H1 (cell line): ENCODE measurements around the gene SELENOS.

ENCODE experiments used
- CEBPB ChIP-seq: IDR thresholded peaks from 2 replicates; pipeline ENCODE4 v1.6.1; 2012; ENCODE audit warnings: low read depth, low read length
- CTCF ChIP-seq, 3 experiments: IDR thresholded peaks; 1 replicate in 2 of 3; 2 replicates in 1 of 3; pipeline versions ENCODE4 v1.5.1 to v1.6.1; 2011; ENCODE audit warnings: low read length in 3 of 3, mild to moderate bottlenecking in 3 of 3, inconsistent platforms in 2 of 3, low read depth in 1 of 3, moderate library complexity in 1 of 3; ENCODE audit not compliant: insufficient read depth in 1 of 3; ENCODE audit errors: control extremely low read depth in 1 of 3
- EGR1 ChIP-seq: IDR thresholded peaks from 2 replicates; pipeline ENCODE4 v1.6.1; 2011; ENCODE audit warnings: low read depth, low read length, borderline replicate concordance
- JUN ChIP-seq: IDR thresholded peaks from 2 replicates; pipeline ENCODE4 v1.6.1; 2011; ENCODE audit warnings: low read depth, mild to moderate bottlenecking, improper control_type of control experiment, low read length
- JUND ChIP-seq: IDR thresholded peaks from 2 replicates; pipeline ENCODE4 v1.6.1; 2011; ENCODE audit warnings: mild to moderate bottlenecking, improper control_type of control experiment, low read length
- POLR2A ChIP-seq, 2 experiments: IDR thresholded peaks; 1 replicate in 1 of 2; 2 replicates in 1 of 2; pipeline ENCODE4 v1.6.1; 2011; ENCODE audit warnings: low read depth in 2 of 2, low read length in 2 of 2, mild to moderate bottlenecking in 2 of 2; ENCODE audit errors: control extremely low read depth in 1 of 2
- SRF ChIP-seq: IDR thresholded peaks from 2 replicates; pipeline ENCODE4 v1.6.1; 2011; ENCODE audit warnings: mild to moderate bottlenecking, low read depth, low read length, moderate library complexity
- TAF1 ChIP-seq: IDR thresholded peaks from 2 replicates; pipeline ENCODE4 v1.6.1; 2011; ENCODE audit warnings: mild to moderate bottlenecking, low read depth, low read length
- TAF7 ChIP-seq: optimal IDR thresholded peaks from 2 replicates; pipeline ENCODE3; 2011; ENCODE audit warnings: low read depth, mild to moderate bottlenecking, inconsistent platforms, low read length, moderate library complexity, borderline replicate concordance
- YY1 ChIP-seq: IDR thresholded peaks from 2 replicates; pipeline ENCODE4 v1.6.1; 2011; ENCODE audit warnings: low read depth, mild to moderate bottlenecking, low read length
- TF ChIP-seq, protein P1 (sequence below): IDR thresholded peaks from 2 replicates; pipeline ENCODE4 v1.6.1; 2011; ENCODE audit warnings: low read length, improper control_type of control experiment

GRCh38 chr15:101276501-101277037, 716 bp downstream of the SELENOS start:
- no peak for TF ChIP-seq SRF
- TF ChIP-seq POLR2A (IDR thresholded peaks at IDR 0.05; ENCODE audit: control extremely low read depth in 1 of 2, low read depth in 2 of 2, low read length in 2 of 2), result no peak
- TF ChIP-seq EGR1, result no peak
- no peak for TF ChIP-seq TAF7
- peak in 1 of 3 experiments; percentile 20; a peak in 1 of 4 replicates for TF ChIP-seq CTCF (IDR thresholded peaks at IDR 0.05; ENCODE audit: control extremely low read depth in 1 of 3, insufficient read depth in 1 of 3, low read depth in 1 of 3, low read length in 3 of 3)
- TF ChIP-seq, protein P1, sequence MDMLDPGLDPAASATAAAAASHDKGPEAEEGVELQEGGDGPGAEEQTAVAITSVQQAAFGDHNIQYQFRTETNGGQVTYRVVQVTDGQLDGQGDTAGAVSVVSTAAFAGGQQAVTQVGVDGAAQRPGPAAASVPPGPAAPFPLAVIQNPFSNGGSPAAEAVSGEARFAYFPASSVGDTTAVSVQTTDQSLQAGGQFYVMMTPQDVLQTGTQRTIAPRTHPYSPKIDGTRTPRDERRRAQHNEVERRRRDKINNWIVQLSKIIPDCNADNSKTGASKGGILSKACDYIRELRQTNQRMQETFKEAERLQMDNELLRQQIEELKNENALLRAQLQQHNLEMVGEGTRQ, result no peak
- no peak for TF ChIP-seq JUN
- TF ChIP-seq TAF1, result no peak
- no peak for TF ChIP-seq JUND
- TF ChIP-seq YY1, result no peak
- no peak for TF ChIP-seq CEBPB
